HG02610 (cell line): ENCODE data around the gene ACP3.
"Not testable (repeated sequence)": the region's sequence is repeated elsewhere in the genome, so short reads cannot be mapped to it uniquely, and the experiment has no call there.

Experiments
- ATAC-seq: cut with Tn5 transposase; IDR thresholded peaks from one replicate; pipeline ENCODE4 v1.9.1; 2021; ENCODE audit warnings: mild to moderate bottlenecking, moderate library complexity; ENCODE audit not compliant: unreplicated experiment

ACP3 gene

DNA sequence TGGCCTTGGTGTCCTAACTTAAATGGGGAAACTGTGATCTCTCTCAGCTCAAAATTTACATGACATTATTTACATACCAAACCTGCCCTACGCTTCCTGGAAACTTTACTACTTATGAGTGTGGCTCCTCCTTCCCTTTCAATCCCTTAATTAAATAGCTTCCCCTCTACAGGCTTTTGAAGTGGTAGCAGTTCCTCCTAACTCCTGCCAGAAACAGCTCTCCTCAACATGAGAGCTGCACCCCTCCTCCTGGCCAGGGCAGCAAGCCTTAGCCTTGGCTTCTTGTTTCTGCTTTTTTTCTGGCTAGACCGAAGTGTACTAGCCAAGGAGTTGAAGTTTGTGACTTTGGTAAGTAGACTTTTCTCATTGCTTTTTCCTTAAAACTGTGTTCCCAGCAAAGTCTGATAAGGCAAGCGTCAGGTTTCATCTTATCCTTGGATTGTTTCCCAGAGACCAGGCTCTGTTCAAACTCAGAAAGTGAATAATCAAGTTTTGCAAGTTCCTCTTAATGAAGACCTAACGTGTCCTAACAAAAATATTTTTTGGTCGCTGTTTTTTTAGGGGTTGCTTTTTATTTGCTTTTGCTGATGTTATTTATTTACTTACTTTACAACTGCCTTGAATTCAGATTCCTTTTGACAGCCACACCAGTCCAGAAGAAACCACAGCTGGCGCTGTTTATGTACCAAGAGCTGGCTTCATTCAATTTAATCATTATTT is at the start of gene ACP3:
Gene ACP3 (plus strand): TSS at position 179 of the 720 bp plus-strand sequence. CDS start 50 bp downstream, at position 229.
- ATAC-seq = no peak

- ATAC-seq = no peak
These were observed 48.3 kb upstream of the ACP3 start for GRCh38 chr3:132268956-132269355.

- no peak for ATAC-seq
These were observed 44.2 kb upstream of the ACP3 start for GRCh38 chr3:132273036-132273435.

GRCh38 chr3:132276228-132276906 is 40.8 kb upstream of the ACP3 start:
- ATAC-seq = no peak

DNA sequence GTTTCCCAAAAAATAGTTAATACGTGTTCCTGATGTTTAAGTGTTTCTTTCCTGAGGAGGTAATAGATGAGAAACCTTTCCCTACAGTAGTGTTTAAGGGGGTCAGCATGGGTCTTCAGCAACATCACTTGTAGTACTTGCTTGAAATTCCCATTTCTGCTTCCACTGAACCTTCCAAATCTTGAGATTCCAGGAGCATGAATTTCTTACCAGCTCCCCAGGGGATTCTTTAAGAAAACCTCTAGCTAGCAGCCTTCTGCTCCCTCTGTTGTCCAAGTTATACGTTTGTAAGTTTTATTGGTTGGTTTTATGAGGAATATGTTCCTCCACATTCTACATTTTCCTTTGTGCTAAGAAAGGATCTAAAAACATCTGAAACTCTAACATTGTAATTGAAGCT is 38.2 kb upstream of the ACP3 start:
- no peak for ATAC-seq

DNA sequence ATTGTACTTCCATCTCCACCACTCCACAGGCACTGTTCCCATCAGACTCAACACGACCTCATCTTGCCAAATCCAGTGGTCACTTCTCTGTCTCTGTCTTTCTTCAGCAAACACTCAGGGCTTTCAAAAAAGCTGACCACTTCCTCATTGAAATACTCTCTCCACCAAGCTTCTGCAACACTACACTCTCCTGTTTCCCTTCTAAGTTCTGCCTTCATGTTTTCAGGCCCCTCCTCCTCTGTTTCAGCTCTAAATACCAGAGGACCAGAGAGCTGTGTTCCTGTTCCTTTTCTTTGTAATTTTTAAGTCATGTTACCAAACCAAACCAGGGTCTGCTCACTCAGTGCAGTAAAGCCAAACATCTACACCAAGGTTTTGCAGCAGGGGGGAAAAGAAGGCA is 33.8 kb upstream of the ACP3 start:
- ATAC-seq = no peak

- no peak for ATAC-seq
These were observed 33.2 kb upstream of the ACP3 start for GRCh38 chr3:132283916-132284405.

DNA sequence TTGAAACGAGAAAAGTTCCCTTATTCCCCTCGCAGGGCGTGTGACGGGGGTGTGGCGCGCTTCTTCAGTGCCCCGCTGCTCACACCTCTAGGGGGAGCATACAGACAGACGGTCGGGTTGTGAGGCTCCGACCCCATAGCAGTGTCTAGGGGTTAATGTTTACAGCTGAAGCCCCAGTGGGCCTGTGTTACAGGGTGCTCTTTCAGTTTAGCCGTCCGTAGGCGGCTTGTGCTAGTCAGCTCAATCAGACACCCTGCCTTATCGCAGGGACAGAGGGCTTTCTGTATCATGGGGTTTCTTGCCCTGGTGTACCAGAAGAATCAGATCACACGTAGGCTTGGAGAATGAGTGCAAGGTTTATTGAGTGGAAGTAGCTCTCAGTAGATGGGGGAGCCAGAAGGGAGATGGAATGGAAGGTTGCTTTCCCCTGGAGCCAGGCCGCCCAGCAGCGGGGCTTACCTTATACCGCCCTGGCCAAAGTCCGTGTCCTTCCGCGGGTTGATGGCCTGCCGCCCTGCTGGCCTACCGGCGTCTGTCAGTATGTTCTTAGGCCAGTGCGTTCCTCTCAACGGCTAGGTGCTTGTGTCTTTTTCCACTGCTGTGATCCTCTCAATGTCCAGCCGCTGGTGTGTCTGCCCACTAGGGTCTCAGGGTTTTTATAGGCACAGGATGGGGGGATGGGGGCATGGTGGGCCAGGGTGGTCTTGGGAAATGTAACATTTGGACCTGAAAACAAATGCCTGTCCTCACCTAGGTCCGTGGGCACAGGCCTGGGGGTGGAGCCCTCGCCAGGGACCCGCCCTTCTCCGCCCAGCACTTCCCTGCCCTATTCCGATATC is 32.2 kb upstream of the ACP3 start:
- ATAC-seq = no peak

DNA sequence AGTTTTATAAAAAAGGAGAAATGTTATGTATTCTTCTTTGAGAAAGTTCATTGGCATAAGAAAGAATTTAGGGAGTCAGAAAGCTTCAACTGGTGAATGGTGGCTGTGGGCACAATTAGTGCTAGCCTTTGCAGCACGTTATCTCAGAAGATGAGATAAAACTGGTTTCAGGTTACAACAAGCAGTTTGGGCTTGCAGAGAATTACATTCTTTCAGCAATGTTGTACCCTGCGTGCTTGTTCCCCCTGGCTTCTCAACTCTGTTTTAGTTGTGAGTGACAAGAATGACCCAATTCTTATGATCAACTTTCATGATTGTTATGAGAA is 31.6 kb upstream of the ACP3 start:
- ATAC-seq = no peak

DNA sequence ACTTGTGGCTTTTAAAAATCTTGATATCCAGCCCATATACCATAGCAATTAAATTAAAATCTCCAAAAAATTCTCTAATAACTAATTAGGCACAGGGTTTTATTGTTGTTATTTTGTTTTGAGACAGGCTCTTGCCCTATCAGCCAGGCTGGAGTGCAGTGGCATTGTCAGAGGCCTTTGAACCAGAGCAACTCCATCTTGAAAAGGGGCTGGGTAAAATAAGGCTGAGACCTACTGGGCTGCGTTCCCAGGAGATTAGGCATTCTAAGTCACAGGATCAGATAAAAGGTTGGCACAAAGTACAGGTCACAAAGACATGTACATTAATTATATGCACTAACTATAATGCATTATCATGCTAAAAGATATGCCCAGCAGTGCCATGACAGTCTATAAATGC is 31.2 kb upstream of the ACP3 start:
- no peak for ATAC-seq

- ATAC-seq = no peak
These were observed 28.9 kb upstream of the ACP3 start for GRCh38 chr3:132288357-132288756.

GRCh38 chr3:132289316-132289715 is 27.9 kb upstream of the ACP3 start:
- no peak for ATAC-seq

DNA sequence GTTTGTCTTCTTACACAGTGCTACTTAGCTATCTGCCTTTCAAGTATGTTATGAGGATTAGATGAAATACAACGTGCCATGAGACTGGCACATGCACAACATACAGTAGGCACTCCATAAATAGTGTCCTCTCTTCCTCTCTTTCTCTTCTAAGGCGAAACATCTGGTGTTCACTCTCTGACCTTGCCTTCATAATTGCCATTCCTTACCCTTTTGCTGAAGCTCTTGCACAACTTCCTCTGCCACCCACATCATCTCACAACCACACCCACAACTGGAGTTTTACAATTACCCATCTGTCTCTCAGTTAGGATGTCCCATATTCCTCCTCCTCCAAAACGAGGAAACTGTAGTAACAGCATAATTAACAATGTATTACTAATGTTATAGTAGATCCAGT is 26.4 kb upstream of the ACP3 start:
- no peak for ATAC-seq

DNA sequence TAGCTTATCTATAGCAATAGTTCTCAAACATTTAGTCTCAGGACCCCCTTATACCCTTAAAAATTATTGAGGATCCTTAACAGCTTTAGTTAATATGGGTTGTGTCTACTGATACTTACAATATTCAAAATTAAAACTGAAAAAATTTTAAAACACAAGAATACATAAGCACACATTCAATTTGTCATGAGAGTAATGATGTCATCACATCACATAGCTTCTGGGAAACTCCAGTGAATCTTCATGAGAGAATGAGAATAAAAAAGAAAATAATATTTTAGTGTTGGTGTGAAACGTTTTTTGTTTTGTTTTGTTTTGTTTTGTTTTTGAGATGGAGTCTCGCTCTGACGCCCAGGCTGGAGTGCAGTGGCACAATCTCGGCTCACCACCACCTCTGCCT is 25.2 kb upstream of the ACP3 start:
- no peak for ATAC-seq

DNA sequence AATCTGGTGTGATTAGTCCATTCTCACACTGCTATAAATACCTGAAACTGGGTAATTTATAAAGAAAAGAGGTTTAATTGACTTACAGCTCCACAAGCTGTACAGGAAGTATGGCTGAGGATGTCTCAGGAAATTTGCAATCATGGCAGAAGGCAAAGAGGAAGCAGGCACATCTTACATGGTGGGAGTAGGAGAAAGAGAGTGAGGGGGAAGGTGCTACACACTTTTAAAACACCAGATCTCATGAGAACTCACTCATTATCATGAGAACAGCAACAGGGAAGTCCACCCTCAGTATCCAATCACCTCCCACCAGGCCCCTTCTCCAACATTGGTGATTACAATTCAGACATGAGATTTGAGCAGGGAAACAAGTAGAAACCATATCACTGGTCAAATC is 24.0 kb upstream of the ACP3 start:
- ATAC-seq = no peak

GRCh38 chr3:132294906-132295305 is 22.3 kb upstream of the ACP3 start:
- ATAC-seq = no peak

DNA sequence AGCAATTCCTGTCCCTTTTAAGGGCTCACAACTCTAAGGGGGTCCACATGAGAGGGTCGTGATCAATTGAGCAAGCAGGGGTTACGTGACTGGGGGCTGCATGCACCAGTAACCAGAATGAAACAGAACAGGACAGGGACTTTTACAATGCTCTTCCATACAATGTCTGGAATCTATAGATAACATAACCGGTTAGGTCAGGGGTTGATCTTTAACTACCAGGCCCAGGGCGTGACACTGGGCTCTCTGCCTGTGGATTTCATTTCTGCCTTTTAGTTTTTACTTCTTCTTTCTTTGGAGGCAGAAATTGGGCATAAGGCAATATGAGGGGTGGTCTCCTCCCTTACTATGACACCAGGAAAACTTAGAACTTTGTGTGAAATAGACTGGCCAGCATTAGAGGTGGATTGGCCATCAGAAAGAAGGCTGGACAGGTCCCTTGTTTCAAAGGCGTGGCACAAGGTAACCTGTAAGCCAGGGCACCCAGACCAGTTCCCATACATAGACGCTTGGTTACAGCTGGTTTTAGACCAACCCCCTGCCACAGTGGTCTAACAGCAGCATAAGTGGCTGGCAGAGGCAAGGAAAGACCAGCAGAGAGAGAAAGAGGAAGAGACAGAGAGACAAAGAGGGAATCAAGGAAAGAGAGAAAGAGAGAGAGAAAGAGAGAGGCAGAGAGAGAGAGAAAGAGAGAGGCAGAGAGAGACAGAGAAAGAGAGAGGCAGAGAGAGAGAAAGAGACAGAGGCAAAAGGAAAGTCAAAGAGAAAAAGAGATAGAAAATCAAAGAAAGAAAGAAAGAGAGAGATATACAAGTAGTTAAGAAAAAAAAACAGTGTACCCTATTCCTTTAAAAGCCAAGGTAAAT is 13.6 kb upstream of the ACP3 start:
- ATAC-seq = not testable (repeated sequence)

DNA sequence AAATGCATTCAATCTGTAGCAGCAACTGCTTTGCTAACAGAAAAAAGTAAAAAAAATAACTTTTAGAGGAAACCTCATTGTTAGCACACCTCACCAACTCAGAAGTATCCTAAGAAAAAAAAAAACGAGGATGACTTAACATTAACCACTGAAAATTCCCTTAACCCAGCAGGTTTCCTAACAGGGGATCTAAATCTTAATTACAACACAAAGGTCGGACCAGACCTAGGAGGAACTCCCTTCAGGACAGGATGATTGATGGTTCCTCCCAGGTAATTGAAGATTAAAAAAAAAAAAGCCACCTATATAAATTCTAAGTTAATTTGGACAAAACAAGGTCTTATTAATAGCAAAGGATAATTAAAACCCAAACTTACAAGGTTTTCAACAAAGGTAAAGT is 12.9 kb upstream of the ACP3 start:
- ATAC-seq = not testable (repeated sequence)

DNA sequence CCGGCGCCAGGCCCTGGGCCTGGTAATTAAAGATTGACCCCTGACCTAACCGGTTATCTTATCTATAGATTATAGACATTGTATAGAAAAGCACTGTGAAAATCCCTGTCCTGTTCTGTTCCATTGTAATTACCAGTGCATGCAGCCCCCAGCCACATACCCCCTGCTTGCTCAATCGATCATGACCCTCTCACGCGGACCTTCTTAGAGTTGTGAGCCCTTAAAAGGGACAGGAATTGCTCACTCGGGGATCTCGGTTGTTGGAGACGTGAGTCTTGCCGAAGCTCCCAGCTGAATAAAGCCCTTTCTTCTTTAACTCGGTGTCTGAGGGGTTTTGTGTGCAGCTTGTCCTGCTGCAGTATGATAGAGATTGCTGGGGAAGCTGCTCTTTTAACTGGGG is 7.2 kb upstream of the ACP3 start:
- ATAC-seq = not testable (repeated sequence)

DNA sequence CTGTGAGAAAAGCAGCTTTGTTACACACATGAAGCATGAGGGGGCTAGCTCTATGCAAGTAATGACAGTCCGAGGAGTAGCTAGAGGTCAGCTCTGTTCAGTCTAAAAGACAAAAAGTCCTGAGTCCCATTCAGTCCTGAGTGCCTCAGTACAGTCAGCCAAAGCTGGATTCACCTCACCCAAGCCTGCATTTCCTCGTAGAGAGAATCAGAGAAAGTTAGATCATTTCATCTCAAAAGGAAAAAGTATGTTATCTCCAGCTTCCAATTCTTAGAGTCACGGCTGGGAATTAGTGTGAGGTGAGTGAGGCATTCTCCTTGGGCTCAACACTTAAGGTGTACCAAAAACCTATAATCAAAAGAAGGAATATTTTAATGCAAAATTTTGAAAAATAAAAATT is 5.9 kb upstream of the ACP3 start:
- no peak for ATAC-seq

- no peak for ATAC-seq
These were observed 5.4 kb upstream of the ACP3 start for GRCh38 chr3:132311841-132312240.
